GM18873 (cell line): ENCODE results near the gene NBPF3.
"Not testable (repeated sequence)": the region's sequence is repeated elsewhere in the genome, so short reads cannot be mapped to it uniquely, and the experiment has no call there.

Experiments
- ATAC-seq: cut with Tn5 transposase; IDR thresholded peaks from one replicate; pipeline ENCODE4 v1.9.1; 2021; ENCODE audit warnings: mild to moderate bottlenecking, moderate library complexity, moderate number of reproducible peaks; ENCODE audit not compliant: unreplicated experiment, low FRiP score

NBPF3 gene

GRCh38 chr1:21439721-21440629 is at the start of gene NBPF3:
Gene NBPF3, plus strand, starts transcription at chr1:21440137. Its CDS starts 4,950 bp downstream, at chr1:21445087.
- ATAC-seq = no peak

- ATAC-seq = no peak
Measured at GRCh38 chr1:21391497-21391896, 48.4 kb upstream of the NBPF3 start.

GRCh38 chr1:21392587-21393263 is 47.2 kb upstream of the NBPF3 start:
- ATAC-seq = no peak

GRCh38 chr1:21396516-21396915 is 43.4 kb upstream of the NBPF3 start:
- no peak for ATAC-seq

GRCh38 chr1:21397813-21398188 is 42.1 kb upstream of the NBPF3 start:
- ATAC-seq = no peak

GRCh38 chr1:21401726-21402346 is 38.1 kb upstream of the NBPF3 start:
- ATAC-seq = not testable (repeated sequence)

GRCh38 chr1:21406659-21407058 is 33.3 kb upstream of the NBPF3 start:
- no peak for ATAC-seq

- ATAC-seq = not testable (repeated sequence)
Measured at GRCh38 chr1:21409897-21410296, 30.0 kb upstream of the NBPF3 start.

GRCh38 chr1:21414015-21414414 is 25.9 kb upstream of the NBPF3 start:
- no peak for ATAC-seq

- not testable (repeated sequence) for ATAC-seq
Measured at GRCh38 chr1:21420378-21420777, 19.6 kb upstream of the NBPF3 start.

GRCh38 chr1:21421307-21421706 is 18.6 kb upstream of the NBPF3 start:
- not testable (repeated sequence) for ATAC-seq

GRCh38 chr1:21427798-21428480 is 12.0 kb upstream of the NBPF3 start:
- ATAC-seq = not testable (repeated sequence)

- ATAC-seq = not testable (repeated sequence)
Measured at GRCh38 chr1:21428481-21429073, 11.4 kb upstream of the NBPF3 start.

- ATAC-seq = not testable (repeated sequence)
Measured at GRCh38 chr1:21429210-21429609, 10.7 kb upstream of the NBPF3 start.

GRCh38 chr1:21430875-21431274 is 9.1 kb upstream of the NBPF3 start:
- ATAC-seq = not testable (repeated sequence)

- ATAC-seq = no peak
Measured at GRCh38 chr1:21434394-21434793, 5.5 kb upstream of the NBPF3 start.

GRCh38 chr1:21435646-21436487 is 4.1 kb upstream of the NBPF3 start:
- no peak for ATAC-seq

- no peak for ATAC-seq
Measured at GRCh38 chr1:21436488-21437340, 3.2 kb upstream of the NBPF3 start.

- ATAC-seq = no peak
Measured at GRCh38 chr1:21437341-21437640, 2.6 kb upstream of the NBPF3 start.
